SK-N-SH treated with all-trans-retinoic acid at 6 μM for 48 hours (cell line): ENCODE results near the gene AGMO.
A peak's percentile ranks its signal among the peaks of the same experiment; 100 is the strongest.

ENCODE experiments used
- ATAC-seq: fragments of 200-7000 bp; cut with Tn5 transposase; 3 replicates; pipeline ENCODE4 v1.9.1; 2020; ENCODE audit warnings: mild to moderate bottlenecking, moderate library complexity
- CSDC2 ChIP-seq: fragments of 250-450 bp; sonication (Bioruptor Pico); IDR thresholded peaks from 2 replicates; pipeline ENCODE4 v1.5.0; 2020; ENCODE audit warnings: mild to moderate bottlenecking, moderate library complexity
- ESRRG ChIP-seq: fragments of 250-450 bp; sonication (Bioruptor Pico); IDR thresholded peaks from 2 replicates; pipeline ENCODE4 v1.6.1; 2021; ENCODE audit warnings: mild to moderate bottlenecking
- GLIS3 ChIP-seq: fragments of 250-450 bp; sonication (Bioruptor Pico); IDR thresholded peaks from 2 replicates; pipeline ENCODE4 v1.5.0; 2020; ENCODE audit warnings: mild to moderate bottlenecking, moderate library complexity
- ISL1 ChIP-seq: fragments of 250-450 bp; sonication (Bioruptor Pico); IDR thresholded peaks from 2 replicates; pipeline ENCODE4 v2.1.2; 2022; ENCODE audit warnings: mild to moderate bottlenecking, moderate library complexity
- OSR1 ChIP-seq: fragments of 250-450 bp; sonication (Bioruptor Pico); IDR thresholded peaks from 2 replicates; pipeline ENCODE4 v1.8.0; 2022; ENCODE audit warnings: moderate library complexity, mild to moderate bottlenecking, inconsistent platforms
- PPARA ChIP-seq: fragments of 250-450 bp; sonication (Bioruptor Pico); IDR thresholded peaks from 2 replicates; pipeline ENCODE4 v1.5.0; 2020; ENCODE audit warnings: mild to moderate bottlenecking, borderline replicate concordance
- RARB ChIP-seq: fragments of 250-450 bp; sonication (Bioruptor Pico); IDR thresholded peaks from 2 replicates; pipeline ENCODE4 v1.8.0; 2021; ENCODE audit warnings: mild to moderate bottlenecking, moderate library complexity
- TCF4 ChIP-seq: fragments of 250-450 bp; sonication (Bioruptor Pico); IDR thresholded peaks from 2 replicates; pipeline ENCODE4 v1.8.0; 2021; ENCODE audit warnings: mild to moderate bottlenecking, moderate library complexity, borderline replicate concordance
- TOX ChIP-seq: fragments of 250-450 bp; sonication (Bioruptor Pico); IDR thresholded peaks from 2 replicates; pipeline ENCODE4 v1.8.0; 2021; ENCODE audit warnings: mild to moderate bottlenecking, moderate library complexity, borderline replicate concordance
- ZC3H10 ChIP-seq: fragments of 250-450 bp; sonication (Bioruptor Pico); IDR thresholded peaks from 2 replicates; pipeline ENCODE4 v1.5.1; 2021; ENCODE audit warnings: mild to moderate bottlenecking, moderate library complexity
- ZFP30 ChIP-seq: fragments of 450-650 bp; formaldehyde crosslinking; IDR thresholded peaks from 2 replicates; pipeline ENCODE4 v1.5.0; 2022; ENCODE audit warnings: mild to moderate bottlenecking, moderate library complexity
- ZNF8 ChIP-seq: fragments of 450-650 bp; formaldehyde crosslinking; IDR thresholded peaks from 2 replicates; pipeline ENCODE4 v1.5.0; 2020; ENCODE audit warnings: mild to moderate bottlenecking, moderate library complexity
- TF ChIP-seq, protein P1 (sequence below): fragments of 250-450 bp; sonication (Bioruptor Pico); IDR thresholded peaks from 2 replicates; pipeline ENCODE4 v1.5.1; 2020; ENCODE audit warnings: low read depth, mild to moderate bottlenecking, moderate library complexity
- TF ChIP-seq, protein P2 (sequence below): fragments of 250-450 bp; sonication (Bioruptor Pico); IDR thresholded peaks from 2 replicates; pipeline ENCODE4 v1.8.0; 2021; ENCODE audit warnings: low read depth, mild to moderate bottlenecking, moderate library complexity, borderline replicate concordance
- TF ChIP-seq, protein P3 (sequence below): fragments of 250-450 bp; sonication (Bioruptor Pico); IDR thresholded peaks from 2 replicates; pipeline ENCODE4 v1.5.1; 2021; ENCODE audit warnings: mild to moderate bottlenecking, moderate library complexity
- TF ChIP-seq, protein P4 (sequence below): fragments of 250-450 bp; sonication (Bioruptor Pico); IDR thresholded peaks from 2 replicates; pipeline ENCODE4 v1.8.0; 2020; ENCODE audit warnings: mild to moderate bottlenecking, moderate library complexity, borderline replicate concordance

The AGMO gene

DNA sequence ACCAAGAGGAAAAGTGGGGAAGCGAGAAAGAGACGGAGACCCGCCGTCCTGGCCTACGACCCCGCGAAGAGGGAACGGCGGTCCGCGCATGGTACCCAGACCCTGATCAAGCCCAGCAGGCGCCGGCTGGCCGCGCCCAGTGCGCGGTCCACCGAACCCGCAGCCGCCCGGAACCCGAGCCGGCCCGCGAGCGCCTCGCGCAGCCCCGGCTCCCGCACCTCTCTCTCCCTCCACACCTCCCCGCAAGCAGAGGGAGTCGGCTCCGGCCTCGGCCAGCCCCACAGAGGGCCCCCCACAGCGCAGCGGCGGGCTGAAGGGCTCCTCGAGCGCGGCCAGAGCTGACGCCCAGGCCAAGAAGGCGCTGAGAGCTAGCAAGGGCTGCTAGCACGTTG lies 164.7 kb downstream of the AGMO start (continued):
- TF ChIP-seq CSDC2 (CRISPR knock-in tag) (no peak), GLIS3 (CRISPR knock-in tag) (no peak), TCF4 (CRISPR knock-in tag) (no peak)
- TF ChIP-seq, protein P1, sequence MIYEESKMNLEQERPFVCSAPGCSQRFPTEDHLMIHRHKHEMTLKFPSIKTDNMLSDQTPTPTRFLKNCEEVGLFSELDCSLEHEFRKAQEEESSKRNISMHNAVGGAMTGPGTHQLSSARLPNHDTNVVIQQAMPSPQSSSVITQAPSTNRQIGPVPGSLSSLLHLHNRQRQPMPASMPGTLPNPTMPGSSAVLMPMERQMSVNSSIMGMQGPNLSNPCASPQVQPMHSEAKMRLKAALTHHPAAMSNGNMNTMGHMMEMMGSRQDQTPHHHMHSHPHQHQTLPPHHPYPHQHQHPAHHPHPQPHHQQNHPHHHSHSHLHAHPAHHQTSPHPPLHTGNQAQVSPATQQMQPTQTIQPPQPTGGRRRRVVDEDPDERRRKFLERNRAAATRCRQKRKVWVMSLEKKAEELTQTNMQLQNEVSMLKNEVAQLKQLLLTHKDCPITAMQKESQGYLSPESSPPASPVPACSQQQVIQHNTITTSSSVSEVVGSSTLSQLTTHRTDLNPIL, result no peak

DNA sequence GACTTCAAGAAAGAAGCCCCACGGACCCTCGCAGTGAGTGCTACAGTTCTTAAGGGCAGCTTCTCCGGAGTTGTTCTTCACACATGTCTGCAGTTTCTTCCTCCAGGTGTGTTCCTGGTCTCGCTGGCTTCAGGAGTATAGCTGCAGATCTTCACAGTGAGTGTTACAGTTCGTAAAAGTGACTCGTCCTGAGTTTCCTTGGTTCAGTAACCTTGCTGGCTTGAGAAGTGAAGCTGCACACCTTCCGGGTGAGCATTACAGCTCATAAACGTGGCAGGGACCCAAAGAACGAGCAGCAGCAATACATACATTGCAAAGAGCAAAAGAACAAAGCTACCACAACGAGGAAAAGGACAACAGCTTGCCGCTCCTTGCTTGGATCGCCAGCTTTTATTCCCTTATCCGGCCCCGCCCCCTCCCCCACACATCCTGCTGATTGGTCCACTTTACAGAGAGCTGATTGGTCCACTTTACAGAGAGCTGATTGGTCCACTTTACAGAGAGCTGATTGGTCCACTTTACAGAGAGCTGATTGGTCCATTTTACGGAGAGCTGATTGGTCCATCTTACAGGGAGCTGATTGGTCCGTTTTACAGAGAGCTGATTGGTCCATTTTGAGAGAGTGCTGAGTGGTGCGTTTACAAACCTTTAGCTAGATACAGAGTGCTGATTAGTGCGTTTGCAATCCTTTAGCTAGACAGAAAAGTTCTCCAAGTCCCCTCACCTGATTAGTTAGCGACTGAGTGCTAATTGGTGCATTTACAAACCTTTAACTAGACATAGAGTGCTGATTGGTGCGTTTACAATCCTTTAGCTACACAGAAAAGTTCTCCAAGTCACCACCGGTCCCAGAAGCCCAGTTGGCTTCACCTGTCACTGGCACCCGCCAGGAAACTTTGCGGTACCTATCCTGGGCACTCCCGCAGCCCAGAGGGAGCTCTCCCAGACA lies 165.3 kb downstream of the AGMO start:
- ATAC-seq, result no peak
- no peak for TF ChIP-seq TOX (CRISPR knock-in tag)
- TF ChIP-seq, protein P2, sequence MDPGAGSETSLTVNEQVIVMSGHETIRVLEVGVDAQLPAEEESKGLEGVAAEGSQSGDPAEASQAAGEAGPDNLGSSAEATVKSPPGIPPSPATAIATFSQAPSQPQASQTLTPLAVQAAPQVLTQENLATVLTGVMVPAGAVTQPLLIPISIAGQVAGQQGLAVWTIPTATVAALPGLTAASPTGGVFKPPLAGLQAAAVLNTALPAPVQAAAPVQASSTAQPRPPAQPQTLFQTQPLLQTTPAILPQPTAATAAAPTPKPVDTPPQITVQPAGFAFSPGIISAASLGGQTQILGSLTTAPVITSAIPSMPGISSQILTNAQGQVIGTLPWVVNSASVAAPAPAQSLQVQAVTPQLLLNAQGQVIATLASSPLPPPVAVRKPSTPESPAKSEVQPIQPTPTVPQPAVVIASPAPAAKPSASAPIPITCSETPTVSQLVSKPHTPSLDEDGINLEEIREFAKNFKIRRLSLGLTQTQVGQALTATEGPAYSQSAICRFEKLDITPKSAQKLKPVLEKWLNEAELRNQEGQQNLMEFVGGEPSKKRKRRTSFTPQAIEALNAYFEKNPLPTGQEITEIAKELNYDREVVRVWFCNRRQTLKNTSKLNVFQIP (CRISPR knock-in tag), result no peak

DNA sequence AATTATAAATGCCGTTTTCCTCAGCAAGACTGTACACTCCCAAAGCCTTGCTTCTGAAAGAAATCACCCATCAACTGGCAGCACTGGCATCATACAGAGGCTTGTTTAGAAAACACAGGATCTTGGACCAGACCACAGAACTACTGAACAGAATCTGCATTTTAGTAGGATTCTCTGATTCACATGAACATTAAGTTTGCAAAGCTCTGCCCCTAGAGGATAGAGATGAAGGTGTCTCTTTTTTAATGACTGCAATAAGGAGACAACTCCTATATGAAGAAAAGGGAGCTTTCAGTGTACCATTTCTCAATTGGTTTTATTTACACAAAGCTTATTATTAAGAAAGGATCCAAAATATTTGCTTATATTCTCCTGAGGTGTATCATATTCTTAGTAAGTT lies 172.7 kb downstream of the AGMO start:
- peak; percentile 61 for ATAC-seq

DNA sequence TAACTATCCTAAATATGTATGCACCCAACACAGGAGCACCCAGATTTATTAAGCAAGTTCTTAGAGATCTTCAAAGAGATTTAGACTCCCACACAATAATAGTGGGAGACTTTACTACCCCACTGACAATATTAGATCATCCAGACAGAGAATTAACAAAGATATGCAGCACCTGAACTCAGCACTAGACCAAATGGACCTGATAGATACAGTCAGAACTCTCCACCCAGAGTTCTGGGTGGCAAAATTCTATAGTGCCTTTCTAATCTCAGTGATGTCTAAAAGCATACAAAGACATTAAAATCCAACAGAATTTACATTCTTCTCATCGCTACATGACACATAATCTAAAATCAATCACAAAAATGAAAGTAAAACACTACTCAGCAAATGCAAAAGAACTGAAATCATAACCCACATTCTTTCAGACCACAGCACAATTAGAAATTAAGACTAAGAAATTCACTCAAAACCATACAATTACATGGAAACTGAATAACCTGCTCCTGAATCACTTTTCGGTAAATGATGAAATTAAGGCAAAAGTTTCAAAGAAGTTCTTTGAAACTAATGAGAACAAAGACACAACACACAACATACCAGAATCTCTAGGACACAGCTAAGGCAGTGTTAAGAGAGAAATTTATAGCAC lies 183.2 kb downstream of the AGMO start:
- no peak for ATAC-seq
- TF ChIP-seq ISL1 (CRISPR knock-in tag), result no peak
- TF ChIP-seq ZNF8, result no peak
- TF ChIP-seq ZFP30 (CRISPR knock-in tag), result no peak
- no peak for TF ChIP-seq CSDC2 (CRISPR knock-in tag)
- TF ChIP-seq ZC3H10 (CRISPR knock-in tag), result no peak
- TF ChIP-seq, protein P1, result no peak
- TF ChIP-seq RARB (CRISPR knock-in tag), result no peak
- TF ChIP-seq ESRRG (CRISPR knock-in tag), result no peak

More for the DNA sequence above, 172.7 kb downstream of the AGMO start:
- TF ChIP-seq TCF4 (CRISPR knock-in tag), result no peak
- TF ChIP-seq GLIS3 (CRISPR knock-in tag), result no peak
- TF ChIP-seq ESRRG (CRISPR knock-in tag), result no peak
- no peak for TF ChIP-seq PPARA (CRISPR knock-in tag)
- TF ChIP-seq, protein P3, sequence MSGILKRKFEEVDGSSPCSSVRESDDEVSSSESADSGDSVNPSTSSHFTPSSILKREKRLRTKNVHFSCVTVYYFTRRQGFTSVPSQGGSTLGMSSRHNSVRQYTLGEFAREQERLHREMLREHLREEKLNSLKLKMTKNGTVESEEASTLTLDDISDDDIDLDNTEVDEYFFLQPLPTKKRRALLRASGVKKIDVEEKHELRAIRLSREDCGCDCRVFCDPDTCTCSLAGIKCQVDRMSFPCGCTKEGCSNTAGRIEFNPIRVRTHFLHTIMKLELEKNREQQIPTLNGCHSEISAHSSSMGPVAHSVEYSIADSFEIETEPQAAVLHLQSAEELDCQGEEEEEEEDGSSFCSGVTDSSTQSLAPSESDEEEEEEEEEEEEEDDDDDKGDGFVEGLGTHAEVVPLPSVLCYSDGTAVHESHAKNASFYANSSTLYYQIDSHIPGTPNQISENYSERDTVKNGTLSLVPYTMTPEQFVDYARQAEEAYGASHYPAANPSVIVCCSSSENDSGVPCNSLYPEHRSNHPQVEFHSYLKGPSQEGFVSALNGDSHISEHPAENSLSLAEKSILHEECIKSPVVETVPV, result no peak
- TF ChIP-seq, all 23 proteins: peak for 0

DNA sequence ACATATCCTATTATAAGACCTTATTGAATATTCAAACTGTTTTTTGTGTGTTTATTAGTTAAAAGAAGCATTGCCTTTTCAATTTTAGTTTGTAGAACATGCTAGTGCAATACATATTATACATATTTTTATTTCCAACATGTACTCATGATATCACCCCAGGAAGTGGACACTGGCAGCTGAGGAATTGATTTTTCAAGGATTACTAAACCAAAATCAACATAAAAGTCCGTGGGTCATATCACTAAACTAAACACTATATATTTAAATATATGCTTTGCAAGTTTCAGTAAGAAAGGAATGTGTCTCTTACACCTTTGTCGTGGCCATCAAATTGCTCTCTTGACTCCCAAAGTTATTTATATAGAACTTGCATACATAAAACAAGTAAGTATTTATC lies 185.2 kb downstream of the AGMO start:
- ATAC-seq, result no peak
- TF ChIP-seq, protein P3, result no peak
- TF ChIP-seq OSR1 (CRISPR knock-in tag), result no peak
- TF ChIP-seq, protein P1, result no peak
- TF ChIP-seq, protein P4, sequence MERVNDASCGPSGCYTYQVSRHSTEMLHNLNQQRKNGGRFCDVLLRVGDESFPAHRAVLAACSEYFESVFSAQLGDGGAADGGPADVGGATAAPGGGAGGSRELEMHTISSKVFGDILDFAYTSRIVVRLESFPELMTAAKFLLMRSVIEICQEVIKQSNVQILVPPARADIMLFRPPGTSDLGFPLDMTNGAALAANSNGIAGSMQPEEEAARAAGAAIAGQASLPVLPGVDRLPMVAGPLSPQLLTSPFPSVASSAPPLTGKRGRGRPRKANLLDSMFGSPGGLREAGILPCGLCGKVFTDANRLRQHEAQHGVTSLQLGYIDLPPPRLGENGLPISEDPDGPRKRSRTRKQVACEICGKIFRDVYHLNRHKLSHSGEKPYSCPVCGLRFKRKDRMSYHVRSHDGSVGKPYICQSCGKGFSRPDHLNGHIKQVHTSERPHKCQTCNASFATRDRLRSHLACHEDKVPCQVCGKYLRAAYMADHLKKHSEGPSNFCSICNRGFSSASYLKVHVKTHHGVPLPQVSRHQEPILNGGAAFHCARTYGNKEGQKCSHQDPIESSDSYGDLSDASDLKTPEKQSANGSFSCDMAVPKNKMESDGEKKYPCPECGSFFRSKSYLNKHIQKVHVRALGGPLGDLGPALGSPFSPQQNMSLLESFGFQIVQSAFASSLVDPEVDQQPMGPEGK (CRISPR knock-in tag), result no peak
- TF ChIP-seq, protein P2 (CRISPR knock-in tag), result no peak
